ENCODE data around the gene SMIM21. TPM values are rescaled to one million over a fixed set of nuclear protein-coding genes. Genes with fewer than 3 reads are reported as not detected.

SMIM21 gene
- total RNA-seq, 3 donors from 2014 or later (not counting 1 experiment from before 2014, with no cell fraction given), result not detected

- intact Hi-C loops (cut with micrococcal nuclease), result no loop called here
- WGBS (ENCODE audit: insufficient coverage), result 85% methylated on average over 8 of the region's 8 CpGs
- H3K27ac ChIP-seq (ENCODE audit: low read length), result no peak overlapping the region
- ATAC-seq (no peak), DNase-seq (no peak)
- H3K36me3 ChIP-seq (ENCODE audit: control insufficient read depth, insufficient read depth, low read length), result no peaks in the 10 kb centered on the region
- no peaks in the 10 kb centered on the region for H3K9me3 Mint-ChIP-seq
- H3K4me3 ChIP-seq (ENCODE audit: low read length), result no peak overlapping the region
- no peaks in the 10 kb centered on the region for H3K4me1 Mint-ChIP-seq
- no peak overlapping the region for H3K27ac Mint-ChIP-seq
- no peak overlapping the region for H3K4me3 Mint-ChIP-seq
- no peak for TF ChIP-seq CTCF (IDR thresholded peaks at IDR 0.05)
- no peaks in the 10 kb centered on the region for H3K9me3 ChIP-seq (ENCODE audit: control insufficient read depth, insufficient read depth, low read length)
- H3K36me3 Mint-ChIP-seq, result no peaks in the 10 kb centered on the region
- H3K4me1 ChIP-seq (ENCODE audit: control insufficient read depth, insufficient read depth, low read length), result no peaks in the 10 kb centered on the region
- no peaks in the 10 kb centered on the region for H3K27me3 ChIP-seq (ENCODE audit: control insufficient read depth, insufficient read depth, low read length)
- peaks cover 18 to 21% of the 10 kb centered on the region in 2 donors for H3K27me3 Mint-ChIP-seq (ENCODE audit: low read depth in 2 of 2)
These were observed 5.6 kb upstream of the SMIM21 start for GRCh38 chr18:75433098-75433497.

- H3K36me3 Mint-ChIP-seq, result no peaks in the 10 kb centered on the region
- no peak for TF ChIP-seq CTCF (IDR thresholded peaks at IDR 0.05)
- intact Hi-C loops (cut with micrococcal nuclease), result no loop called here
- DNase-seq (no peak), ATAC-seq (no peak)
- Histone ChIP-seq H3K27ac (ENCODE audit: low read length) (no peak overlapping the region), H3K27me3 (ENCODE audit: control insufficient read depth, insufficient read depth, low read length) (no peaks in the 10 kb centered on the region), H3K4me3 (ENCODE audit: low read length) (no peak overlapping the region), H3K4me1 (ENCODE audit: control insufficient read depth, insufficient read depth, low read length) (no peaks in the 10 kb centered on the region), H3K9me3 (ENCODE audit: control insufficient read depth, insufficient read depth, low read length) (no peaks in the 10 kb centered on the region), H3K36me3 (ENCODE audit: control insufficient read depth, insufficient read depth, low read length) (no peaks in the 10 kb centered on the region)
- H3K9me3 Mint-ChIP-seq, result no peaks in the 10 kb centered on the region
- H3K27me3 Mint-ChIP-seq (ENCODE audit: low read depth in 2 of 2), result peaks cover 23 to 25% of the 10 kb centered on the region in 2 donors
- WGBS (ENCODE audit: insufficient coverage), result 95% methylated on average over 9 of the region's 9 CpGs
- H3K4me3 Mint-ChIP-seq, result no peak overlapping the region
- H3K27ac Mint-ChIP-seq, result no peak overlapping the region
- H3K4me1 Mint-ChIP-seq, result no peaks in the 10 kb centered on the region
These were observed 2.5 kb upstream of the SMIM21 start for GRCh38 chr18:75429975-75430374.

- Histone ChIP-seq H3K4me1 (ENCODE audit: control insufficient read depth, insufficient read depth, low read length) (no peaks in the 10 kb centered on the region), H3K4me3 (ENCODE audit: low read length) (no peak overlapping the region), H3K27ac (ENCODE audit: low read length) (no peak overlapping the region), H3K9me3 (ENCODE audit: control insufficient read depth, insufficient read depth, low read length) (no peaks in the 10 kb centered on the region), H3K27me3 (ENCODE audit: control insufficient read depth, insufficient read depth, low read length) (no peaks in the 10 kb centered on the region), H3K36me3 (ENCODE audit: control insufficient read depth, insufficient read depth, low read length) (no peaks in the 10 kb centered on the region)
- ATAC-seq (no peak), DNase-seq (no peak)
- peaks cover 19 to 26% of the 10 kb centered on the region in 2 donors for H3K27me3 Mint-ChIP-seq (ENCODE audit: low read depth in 2 of 2)
- 88% methylated on average over 4 of the region's 4 CpGs for WGBS (ENCODE audit: insufficient coverage)
- H3K27ac Mint-ChIP-seq, result no peak overlapping the region
- no peak overlapping the region for H3K4me3 Mint-ChIP-seq
- H3K4me1 Mint-ChIP-seq, result no peaks in the 10 kb centered on the region
- no peaks in the 10 kb centered on the region for H3K36me3 Mint-ChIP-seq
- TF ChIP-seq CTCF (IDR thresholded peaks at IDR 0.05), result no peak
- no peaks in the 10 kb centered on the region for H3K9me3 Mint-ChIP-seq
- intact Hi-C loops (cut with micrococcal nuclease), result no loop called here
These were observed 987 bp upstream of the SMIM21 start for GRCh38 chr18:75428490-75428889.

- Mint-ChIP-seq H3K4me3 (no peak overlapping the region), H3K4me1 (peaks cover 5 to 6% of the 10 kb centered on the region in 2 donors), H3K9me3 (no peaks in the 10 kb centered on the region), H3K27me3 (ENCODE audit: low read depth in 2 of 2) (peaks cover 2 to 18% of the 10 kb centered on the region in 2 donors), H3K27ac (no peak overlapping the region), H3K36me3 (no peaks in the 10 kb centered on the region)
- intact Hi-C loops (cut with micrococcal nuclease), result no loop called here
- H3K27ac ChIP-seq (ENCODE audit: low read length), result no peak overlapping the region
- H3K36me3 ChIP-seq (ENCODE audit: control insufficient read depth, insufficient read depth, low read length), result no peaks in the 10 kb centered on the region
- TF ChIP-seq CTCF (IDR thresholded peaks at IDR 0.05), result no peak
- H3K27me3 ChIP-seq (ENCODE audit: control insufficient read depth, insufficient read depth, low read length), result no peaks in the 10 kb centered on the region
- no peaks in the 10 kb centered on the region for H3K9me3 ChIP-seq (ENCODE audit: control insufficient read depth, insufficient read depth, low read length)
- no peaks in the 10 kb centered on the region for H3K4me1 ChIP-seq (ENCODE audit: control insufficient read depth, insufficient read depth, low read length)
- no peak overlapping the region for H3K4me3 ChIP-seq (ENCODE audit: low read length)
- DNase-seq (no peak), ATAC-seq (no peak)
- 95% methylated on average over 1 of the region's 1 CpG for WGBS (ENCODE audit: insufficient coverage)
These were observed 5.1 kb downstream of the SMIM21 start for GRCh38 chr18:75422341-75422910.
